ENCODE results near the gene SIGLEC10. TPM values are rescaled to one million over a fixed set of nuclear protein-coding genes. Genes with fewer than 3 reads are reported as not detected.

The SIGLEC10 gene
- total and polyA plus RNA-seq, 9 of the 15 experiments (the other 6 are each of a cell fraction or from before 2014, with no cell fraction given), result 0.10 to 1.8 (median 0.82) TPM

DNA sequence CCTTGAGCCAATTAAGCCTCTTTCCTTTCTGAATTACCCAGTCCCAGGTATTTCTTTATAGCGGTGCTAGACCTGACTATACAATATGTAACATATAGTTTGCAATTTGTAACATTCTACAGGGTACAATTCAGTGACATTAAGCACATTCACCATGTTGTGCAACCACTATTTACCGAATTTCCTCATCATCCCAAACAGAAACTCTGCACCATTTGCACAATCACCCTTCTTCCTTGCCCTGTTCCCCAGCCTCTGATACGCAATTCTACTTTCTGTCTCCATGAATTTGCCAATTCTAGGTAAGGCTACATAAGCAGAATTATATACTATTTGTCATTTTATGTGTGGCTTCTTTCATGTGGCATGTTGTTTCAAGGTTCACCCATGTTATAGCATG is 13.7 kb upstream of the SIGLEC10 start:
- no peak for TF ChIP-seq ARHGAP35 (IDR thresholded peaks at IDR 0.05; ENCODE audit: partially characterized antibody)
- TF ChIP-seq LCOR (CRISPR knock-in tag; IDR thresholded peaks at IDR 0.05), result no peak
- peak; percentile 85 for TF ChIP-seq CEBPB (tag; IDR thresholded peaks at IDR 0.05)
- TF ChIP-seq CEBPG (CRISPR knock-in tag; IDR thresholded peaks at IDR 0.05), result no peak
- TF ChIP-seq CEBPG (tag; conservative IDR thresholded peaks at IDR 0.05 in 1 of 2, IDR thresholded peaks at IDR 0.05 in 1 of 2), result peak; percentile 23 to 53; a peak in 3 of 4 replicates
- no peak for TF ChIP-seq XRCC4 (IDR thresholded peaks at IDR 0.05; ENCODE audit: extremely low read depth, insufficient read depth, insufficient read length)
- no peaks in the 10 kb centered on the region for H3K9me1 ChIP-seq (ENCODE audit: control insufficient read depth, insufficient read depth, low read length)
- no peaks in the 10 kb centered on the region for H4K20me1 ChIP-seq (replicated peaks; ENCODE audit: control insufficient read depth, insufficient read depth, low read length)
- H3K79me2 ChIP-seq (ENCODE audit: control insufficient read depth, insufficient read depth, low read length), result no peaks in the 10 kb centered on the region
- DNase-seq (ENCODE audit: extremely low read depth in 1 of 4, low spot score in 3 of 4) (no peak), FAIRE-seq (no peak), ATAC-seq (no peak)
- no peak overlapping the region for H3K9ac ChIP-seq (ENCODE audit: insufficient read depth in 1 of 2, low read depth in 2 of 2, low read length in 2 of 2)
- in situ Hi-C loops (cut with MboI) (no loop called here), intact Hi-C loops (cut with micrococcal nuclease) (no loop called here)
- H3K4me1 ChIP-seq (replicated peaks in 1 of 2; ENCODE audit: control insufficient read depth in 2 of 2, insufficient read depth in 2 of 2, low read length in 2 of 2), result peaks cover 4 to 5% of the 10 kb centered on the region in 2 experiments; a peak in 3 of 5 replicates
- H3K4me3 ChIP-seq, result no peak overlapping the region
- H3K4me2 ChIP-seq (ENCODE audit: insufficient read depth, low read length), result no peak overlapping the region
- POLR2A ChIA-PET, result no interaction called here
- WGBS (ENCODE audit: insufficient coverage, low coverage, missing lambda C conversion rate), result 13% methylated on average over 3 of the region's 3 CpGs
- BruUV-seq (replicated peaks), result no TSS peak
- H3K27ac ChIP-seq (ENCODE audit: extremely low read depth, low read depth, low read length), result no peak overlapping the region
- CTCF ChIA-PET (ENCODE audit: low intra/inter-chr PET ratio), result interaction anchor here (0.8 kb wide), 1 partner anchor 226 kb away, joined by 3 read pairs; no protein-coding TSS in a partner anchor
- H3K36me3 ChIP-seq (ENCODE audit: control insufficient read depth, insufficient read depth, low read length), result no peaks in the 10 kb centered on the region
- H2AFZ ChIP-seq (ENCODE audit: low read depth, low read length), result no peak overlapping the region
- no peaks in the 10 kb centered on the region for H3K27me3 ChIP-seq (ENCODE audit: control insufficient read depth in 2 of 2, insufficient read depth in 2 of 2, low read length in 2 of 2)
- H3K9me3 ChIP-seq (replicated peaks; ENCODE audit: control insufficient read depth, insufficient read depth, low read depth, low read length), result no peaks in the 10 kb centered on the region; the same call in 1 of the 2 replicates

DNA sequence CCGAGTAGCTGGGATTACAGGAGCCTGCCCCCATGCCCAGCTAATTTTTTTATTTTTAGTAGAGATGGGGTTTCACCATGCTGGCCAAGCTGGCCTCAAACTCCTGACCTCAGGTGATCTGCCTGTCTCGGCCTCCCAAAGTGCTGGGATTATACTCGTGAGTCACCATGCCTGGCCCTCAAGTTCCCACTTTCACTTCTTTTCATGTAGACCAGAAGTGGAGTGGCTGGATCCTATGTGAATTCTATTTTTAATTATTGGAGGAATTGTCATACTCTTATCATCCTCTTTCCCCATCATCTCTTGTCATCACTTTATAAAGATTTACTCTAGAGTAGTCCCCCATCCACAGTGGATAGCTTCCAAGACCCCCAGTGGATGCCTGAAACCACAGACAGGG is 12.8 kb upstream of the SIGLEC10 start:
- in situ Hi-C loops (cut with MboI) (no loop called here), intact Hi-C loops (cut with micrococcal nuclease) (no loop called here)
- ChIA-PET CTCF (ENCODE audit: low intra/inter-chr PET ratio) (no interaction called here), POLR2A (no interaction called here)
- ATAC-seq (no peak), DNase-seq (ENCODE audit: extremely low read depth in 1 of 4, low spot score in 3 of 4) (no peak), FAIRE-seq (no peak)
- no peaks in the 10 kb centered on the region for H3K79me2 ChIP-seq (ENCODE audit: control insufficient read depth, insufficient read depth, low read length)
- H3K9me1 ChIP-seq (ENCODE audit: control insufficient read depth, insufficient read depth, low read length), result no peaks in the 10 kb centered on the region
- H3K4me1 ChIP-seq (replicated peaks in 1 of 2; ENCODE audit: control insufficient read depth in 2 of 2, insufficient read depth in 2 of 2, low read length in 2 of 2), result peaks cover 4 to 5% of the 10 kb centered on the region in 2 experiments; a peak in 3 of 5 replicates
- H3K27ac ChIP-seq (ENCODE audit: extremely low read depth, low read depth, low read length), result no peak overlapping the region
- no peak overlapping the region for H3K9ac ChIP-seq (ENCODE audit: insufficient read depth in 1 of 2, low read depth in 2 of 2, low read length in 2 of 2)
- no peak overlapping the region for H2AFZ ChIP-seq (ENCODE audit: low read depth, low read length)
- H4K20me1 ChIP-seq (replicated peaks; ENCODE audit: control insufficient read depth, insufficient read depth, low read length), result no peaks in the 10 kb centered on the region
- H3K9me3 ChIP-seq (replicated peaks; ENCODE audit: control insufficient read depth, insufficient read depth, low read depth, low read length), result no peaks in the 10 kb centered on the region; the same call in 1 of the 2 replicates
- no TSS peak for BruUV-seq (replicated peaks)
- no peak overlapping the region for H3K4me3 ChIP-seq
- 6% methylated on average over 3 of the region's 3 CpGs for WGBS (ENCODE audit: insufficient coverage, low coverage, missing lambda C conversion rate)
- no peaks in the 10 kb centered on the region for H3K36me3 ChIP-seq (ENCODE audit: control insufficient read depth, insufficient read depth, low read length)
- no peak overlapping the region for H3K4me2 ChIP-seq (ENCODE audit: insufficient read depth, low read length)
- no peaks in the 10 kb centered on the region for H3K27me3 ChIP-seq (ENCODE audit: control insufficient read depth in 2 of 2, insufficient read depth in 2 of 2, low read length in 2 of 2)

All from K562 (cell line).